SK-N-MC (cell line): Measurements from ENCODE around the gene PNKP.

Source experiments
- EZH2 ChIP-seq: fragments of 200-600 bp; sonication (generic); IDR thresholded peaks from one replicate; pipeline ENCODE4 v1.6.1; 2017; ENCODE audit warnings: antibody characterized with exemption
- POLR2AphosphoS5 ChIP-seq: IDR thresholded peaks from 2 replicates; pipeline ENCODE4 v1.6.1; 2012; ENCODE audit warnings: mild to moderate bottlenecking, low read depth, low read length, borderline replicate concordance

GRCh38 chr19:49829721-49830120 is 37.7 kb downstream of the PNKP start:
- TF ChIP-seq EZH2 (no peak), POLR2AphosphoS5 (no peak)
